Kasumi-1 (cell line): ENCODE measurements around the gene KLHL3.

ENCODE experiments used
- DNase-seq, 2 experiments: peaks; one replicate each; lab custom pipeline; 2025; lab: John Stamatoyannopoulos, UW

Gene KLHL3

GRCh38 chr5:137747848-137748247 lies 12.0 kb upstream of the KLHL3 start:
- DNase-seq: peak in 1 of 2 experiments; percentile 10

GRCh38 chr5:137743031-137743640 lies 7.2 kb upstream of the KLHL3 start:
- peak; percentile 81 to 87 for DNase-seq

- DNase-seq: no peak
Observed at GRCh38 chr5:137741718-137742117, 5.8 kb upstream of the KLHL3 start.

GRCh38 chr5:137739737-137740136 lies 3.8 kb upstream of the KLHL3 start:
- DNase-seq: peak in 1 of 2 experiments; percentile 26

DNA sequence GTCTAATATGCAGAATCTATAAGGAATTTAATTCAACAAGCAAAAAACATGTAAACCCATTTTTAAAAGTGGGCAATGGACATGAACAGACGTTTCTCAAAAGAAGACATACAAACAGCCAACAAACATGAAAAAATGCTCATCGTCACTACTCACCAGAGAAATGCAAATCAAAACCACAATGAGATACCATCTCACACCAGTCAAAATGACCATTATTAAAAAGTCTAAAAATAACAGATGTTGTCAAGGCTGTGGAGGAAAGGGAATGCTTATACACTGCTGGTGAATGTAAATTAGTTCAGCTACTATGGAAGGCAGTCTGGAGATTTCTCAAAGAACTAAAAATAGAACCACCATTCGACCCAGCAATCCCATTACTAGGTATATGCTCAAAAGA lies 3.1 kb upstream of the KLHL3 start:
- DNase-seq: no peak

GRCh38 chr5:137737349-137738131 lies 1.7 kb upstream of the KLHL3 start:
- DNase-seq: peak; percentile 64 to 67

DNA sequence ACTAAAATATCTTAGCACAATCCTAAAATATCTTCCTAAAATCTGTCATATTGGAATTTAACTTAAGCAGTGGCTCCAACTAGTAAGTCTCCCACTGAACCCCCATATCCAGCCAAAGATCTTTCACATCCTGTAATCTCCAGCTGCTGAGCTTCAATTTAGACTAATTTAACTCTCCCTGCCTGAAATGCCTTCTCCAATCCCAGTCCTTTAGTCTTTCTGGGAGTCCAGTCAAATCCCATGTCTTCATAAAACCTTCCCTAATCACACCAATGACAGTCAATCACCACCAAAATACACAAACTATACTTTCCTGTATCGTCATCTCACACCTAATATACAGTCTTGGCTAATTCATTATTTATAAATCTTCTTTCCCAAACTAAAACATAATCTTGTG lies 607 bp upstream of the KLHL3 start:
- DNase-seq: no peak

GRCh38 chr5:137734962-137735554 lies 831 bp downstream of the KLHL3 start:
- no peak for DNase-seq

DNA sequence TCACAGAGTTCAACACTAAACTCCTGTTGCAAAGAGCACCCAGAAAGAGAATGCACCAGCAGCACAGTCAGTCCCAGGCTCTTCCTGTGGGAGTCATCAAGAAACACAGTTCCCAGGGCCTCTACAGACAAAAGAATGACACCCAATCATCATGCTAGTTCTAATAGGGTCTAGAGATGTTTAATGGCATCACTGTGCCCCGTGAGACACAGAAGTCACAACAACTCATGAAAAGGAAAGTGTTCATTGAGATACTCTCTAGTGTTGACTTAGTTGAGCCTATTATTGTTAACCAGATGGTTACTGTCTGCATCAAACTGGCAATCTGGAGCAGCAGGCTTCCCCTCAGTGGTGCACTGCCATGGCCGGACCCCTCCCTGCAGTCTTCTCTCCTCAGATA lies 1.6 kb downstream of the KLHL3 start:
- no peak for DNase-seq

- DNase-seq: no peak
Observed at GRCh38 chr5:137733922-137734321, 2.0 kb downstream of the KLHL3 start.

GRCh38 chr5:137733006-137733405 lies 2.9 kb downstream of the KLHL3 start:
- no peak for DNase-seq

- no peak for DNase-seq
Observed at GRCh38 chr5:137731176-137731575, 4.7 kb downstream of the KLHL3 start.

GRCh38 chr5:137730336-137730735 lies 5.6 kb downstream of the KLHL3 start:
- no peak for DNase-seq

- DNase-seq: no peak
Observed at GRCh38 chr5:137728048-137728447, 7.8 kb downstream of the KLHL3 start.

GRCh38 chr5:137727623-137728022 lies 8.3 kb downstream of the KLHL3 start:
- no peak for DNase-seq

GRCh38 chr5:137724251-137724650 lies 11.6 kb downstream of the KLHL3 start:
- no peak for DNase-seq

GRCh38 chr5:137718611-137719010 lies 17.3 kb downstream of the KLHL3 start:
- DNase-seq: no peak

DNA sequence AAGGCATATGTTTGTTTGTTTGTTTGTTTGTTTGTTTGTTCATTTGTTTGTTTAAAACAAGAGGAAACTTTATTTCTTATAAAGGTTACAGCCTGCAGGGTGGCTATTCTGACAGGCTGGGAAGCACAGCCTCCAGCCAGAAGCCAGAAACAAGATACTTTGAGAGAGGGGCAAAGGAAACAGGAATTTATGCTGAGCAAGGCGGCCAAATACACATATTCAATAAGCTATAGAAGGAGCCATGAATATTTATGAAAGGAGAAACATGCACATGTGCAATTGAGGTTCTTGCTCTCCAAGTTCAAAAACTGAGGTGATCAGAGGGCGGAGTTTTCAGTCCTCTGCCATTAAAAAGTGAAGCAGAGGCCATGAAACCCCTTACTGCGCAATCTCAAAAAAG lies 19.6 kb downstream of the KLHL3 start:
- no peak for DNase-seq

DNA sequence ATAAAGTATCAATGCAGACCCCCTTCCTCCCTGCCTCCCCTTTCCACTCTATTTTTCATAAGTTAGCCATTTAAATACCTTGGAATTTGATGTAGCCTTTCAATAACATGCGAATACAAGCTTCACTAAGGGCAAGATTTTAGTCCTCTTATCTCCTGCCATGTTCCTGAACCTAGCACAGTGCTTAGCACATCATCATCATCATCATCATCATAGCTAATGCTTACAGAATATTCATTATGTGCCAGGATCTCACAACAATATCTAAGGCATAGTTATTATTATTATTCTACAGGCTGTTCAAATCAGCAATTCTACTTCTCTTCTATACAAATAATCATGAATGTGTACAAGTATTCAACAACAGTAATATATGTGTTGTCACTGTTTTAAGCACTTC lies 20.4 kb downstream of the KLHL3 start:
- no peak for DNase-seq

GRCh38 chr5:137714946-137715345 lies 20.9 kb downstream of the KLHL3 start:
- peak; percentile 45 to 59 for DNase-seq

- no peak for DNase-seq
Observed at GRCh38 chr5:137714494-137714893, 21.4 kb downstream of the KLHL3 start.

GRCh38 chr5:137712139-137712667 lies 23.7 kb downstream of the KLHL3 start:
- no peak for DNase-seq

GRCh38 chr5:137710086-137710485 lies 25.8 kb downstream of the KLHL3 start:
- DNase-seq: no peak
